HG03135 (cell line): Measurements from ENCODE around the gene PLEKHA8.
A peak's percentile ranks its signal among the peaks of the same experiment; 100 is the strongest.

ENCODE experiments used
- ATAC-seq: cut with Tn5 transposase; IDR thresholded peaks from one replicate; pipeline ENCODE4 v1.9.1; 2021; ENCODE audit warnings: mild to moderate bottlenecking, moderate library complexity; ENCODE audit not compliant: unreplicated experiment

Gene PLEKHA8

DNA sequence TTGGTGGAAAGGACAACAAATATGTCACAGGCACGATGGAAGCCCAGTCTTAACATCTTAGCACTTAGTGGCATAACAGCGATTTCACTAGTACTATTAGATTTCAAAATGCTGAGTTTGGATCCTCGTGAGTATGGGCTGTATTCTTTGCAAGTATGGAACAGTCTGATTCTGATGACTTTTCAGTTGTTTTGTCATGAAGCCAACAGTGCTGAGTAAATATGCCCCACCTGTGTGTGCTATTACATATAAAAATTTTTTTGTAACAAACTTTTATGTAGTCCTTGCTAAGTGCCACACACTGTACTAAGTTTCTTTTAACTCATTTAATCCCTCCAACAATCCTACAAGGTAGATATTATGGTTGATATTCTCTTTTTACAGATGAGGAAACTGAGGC lies 137.4 kb downstream of the PLEKHA8 start:
- ATAC-seq, result no peak

- ATAC-seq, result no peak
Measured at GRCh38 chr7:30166155-30166840, 138.1 kb downstream of the PLEKHA8 start.

- no peak for ATAC-seq
Measured at GRCh38 chr7:30166841-30167235, 138.6 kb downstream of the PLEKHA8 start.

- no peak for ATAC-seq
Measured at GRCh38 chr7:30167901-30168300, 139.7 kb downstream of the PLEKHA8 start.

DNA sequence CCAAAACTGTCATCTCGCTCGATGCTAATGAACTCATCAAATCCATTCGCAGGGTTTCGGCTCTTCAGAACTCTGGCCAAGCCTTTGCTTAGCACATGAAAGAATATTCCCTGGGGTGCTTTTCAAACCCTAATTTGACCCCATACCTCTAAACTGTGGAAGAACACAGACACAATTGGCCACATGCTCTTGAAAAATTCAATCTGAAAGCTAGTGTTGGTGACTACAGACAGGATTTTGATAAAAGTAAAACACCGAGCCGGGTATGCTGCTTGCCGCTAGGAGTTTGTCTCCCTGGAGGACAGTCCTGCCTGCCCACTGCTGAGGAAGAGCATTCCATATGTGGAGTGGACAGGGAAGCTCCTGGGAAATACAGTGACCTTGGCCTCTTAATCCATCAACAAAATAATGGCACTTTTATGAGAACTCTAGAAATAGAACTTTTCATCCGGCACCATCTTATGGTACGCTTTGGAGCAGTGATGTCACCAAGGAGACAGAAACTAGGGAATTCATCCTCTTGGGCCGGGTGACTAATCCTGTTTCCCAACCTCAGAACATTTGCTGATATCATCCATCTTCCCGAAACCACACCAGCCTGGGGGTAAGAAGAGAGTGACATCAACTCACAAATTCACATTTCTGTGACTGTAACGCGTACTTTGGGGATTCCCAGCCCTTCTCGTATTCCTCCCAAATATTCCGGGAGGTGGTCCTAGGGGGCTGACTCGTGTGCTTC lies 140.8 kb downstream of the PLEKHA8 start:
- ATAC-seq, result no peak

GRCh38 chr7:30169579-30169978 lies 141.4 kb downstream of the PLEKHA8 start:
- no peak for ATAC-seq

- no peak for ATAC-seq
Measured at GRCh38 chr7:30170476-30171205, 142.4 kb downstream of the PLEKHA8 start.

GRCh38 chr7:30171766-30172447 lies 143.7 kb downstream of the PLEKHA8 start:
- ATAC-seq, result no peak

DNA sequence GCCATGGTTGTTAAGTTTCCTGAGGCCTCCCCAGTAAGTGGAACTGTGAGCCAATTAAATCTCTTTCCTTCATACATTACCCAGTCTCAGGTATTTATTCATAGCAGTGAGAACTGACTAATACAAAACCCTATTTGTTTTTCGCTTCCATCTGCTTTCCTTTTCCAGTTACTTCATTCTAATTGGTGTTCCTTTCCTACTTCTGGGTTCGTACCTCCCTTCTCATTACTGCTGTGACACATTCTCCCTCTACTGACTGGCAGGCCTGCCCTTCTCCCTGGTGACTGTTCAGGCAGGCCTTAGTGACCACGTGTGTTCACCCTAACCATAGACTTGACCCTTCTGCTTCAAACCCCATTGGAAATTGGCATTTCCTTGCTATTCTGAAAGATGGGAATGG lies 144.2 kb downstream of the PLEKHA8 start:
- no peak for ATAC-seq

GRCh38 chr7:30173058-30173897 lies 145.1 kb downstream of the PLEKHA8 start:
- ATAC-seq, result no peak

- ATAC-seq, result no peak
Measured at GRCh38 chr7:30175180-30175579, 147.0 kb downstream of the PLEKHA8 start.

DNA sequence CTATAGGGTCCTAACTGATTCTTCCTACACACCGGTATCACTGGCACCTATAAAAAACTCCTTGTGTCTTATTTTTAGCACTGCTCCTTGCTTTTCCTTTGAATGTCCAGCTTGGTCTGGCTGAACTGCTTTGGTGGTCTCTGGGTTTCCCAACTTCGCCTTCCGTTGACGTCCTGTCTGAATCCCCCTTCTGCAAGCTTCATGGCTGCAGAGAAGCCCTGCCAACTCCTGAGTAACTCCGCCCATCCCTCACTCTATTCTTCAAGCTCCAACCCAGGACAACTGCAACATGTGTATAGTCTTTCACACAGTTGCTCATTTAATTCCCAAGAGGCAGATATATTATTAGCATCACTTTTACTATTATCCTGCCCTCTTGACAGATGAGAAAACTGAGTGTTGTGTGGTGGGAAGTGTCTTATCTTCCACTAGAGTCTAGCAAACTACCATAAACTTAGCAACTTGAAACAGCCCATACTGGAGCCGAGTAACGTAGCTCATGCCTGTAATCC lies 147.5 kb downstream of the PLEKHA8 start:
- ATAC-seq, result no peak

DNA sequence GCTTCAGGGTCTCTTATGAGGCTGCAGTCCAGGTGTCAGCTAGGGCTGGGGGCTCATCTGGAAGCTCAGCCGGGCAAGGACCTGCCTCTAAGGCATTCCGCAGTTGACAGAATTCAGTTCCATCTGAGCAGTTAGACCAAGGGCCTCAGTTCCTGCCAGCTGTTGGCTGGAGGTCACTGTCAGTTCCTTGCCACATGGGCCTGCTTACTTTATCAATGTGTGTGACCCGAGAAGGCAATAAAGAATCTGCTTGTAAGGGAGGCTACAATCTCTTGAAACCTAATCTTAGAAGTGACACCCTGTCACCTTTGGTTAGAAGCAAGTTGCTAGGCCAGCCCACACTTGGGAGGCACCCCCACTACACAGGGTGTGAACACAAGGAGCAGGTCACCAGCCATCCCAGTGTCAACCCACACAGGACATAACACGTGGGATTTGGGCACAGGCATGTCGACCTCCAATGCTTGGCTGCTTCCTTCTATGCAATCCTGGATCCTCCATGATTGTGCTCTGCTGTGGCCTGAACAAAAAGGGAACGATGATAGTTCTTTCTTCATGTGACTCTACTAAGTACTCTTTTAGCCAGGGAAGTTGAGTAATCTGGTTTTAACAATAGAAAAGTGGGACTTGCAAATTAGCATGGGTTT lies 148.4 kb downstream of the PLEKHA8 start:
- no peak for ATAC-seq

DNA sequence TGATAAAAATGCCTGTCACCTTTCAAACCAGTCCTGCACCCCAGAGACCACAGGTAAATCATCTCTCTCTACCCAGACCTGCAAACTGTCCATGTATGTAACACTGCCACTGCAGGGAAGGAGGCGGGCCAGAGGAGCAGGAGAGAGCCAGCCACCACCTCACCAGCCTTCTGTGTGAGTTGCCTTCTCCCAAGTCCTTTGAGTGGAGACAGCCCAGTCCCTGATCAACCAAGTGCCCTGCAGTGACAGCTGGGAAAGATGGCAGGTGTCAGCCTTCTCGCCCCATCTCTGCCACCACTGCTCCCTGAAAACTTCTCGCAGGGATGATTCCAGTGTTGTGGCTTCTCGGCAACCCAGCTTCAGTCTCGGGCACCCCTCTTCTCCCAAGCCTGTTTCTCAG lies 149.0 kb downstream of the PLEKHA8 start:
- no peak for ATAC-seq

DNA sequence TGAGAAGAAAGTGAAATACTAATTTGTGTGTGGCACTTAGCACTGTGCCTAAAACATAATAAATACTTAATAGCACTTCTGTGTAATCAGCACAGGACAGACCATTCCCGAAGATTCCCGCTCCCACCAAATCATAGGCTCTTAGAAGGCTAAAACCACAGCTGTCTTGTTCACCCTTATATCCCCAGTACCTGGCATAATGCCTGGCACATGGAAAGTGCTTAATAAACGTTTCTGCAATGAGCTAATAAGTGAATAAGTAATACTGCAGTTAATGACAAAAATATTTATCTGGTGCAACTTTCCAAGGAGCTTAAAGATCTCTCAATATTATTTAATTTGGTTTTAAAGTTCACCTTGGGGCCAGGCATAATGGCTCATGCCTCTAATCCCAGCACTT lies 149.8 kb downstream of the PLEKHA8 start:
- ATAC-seq, result no peak

DNA sequence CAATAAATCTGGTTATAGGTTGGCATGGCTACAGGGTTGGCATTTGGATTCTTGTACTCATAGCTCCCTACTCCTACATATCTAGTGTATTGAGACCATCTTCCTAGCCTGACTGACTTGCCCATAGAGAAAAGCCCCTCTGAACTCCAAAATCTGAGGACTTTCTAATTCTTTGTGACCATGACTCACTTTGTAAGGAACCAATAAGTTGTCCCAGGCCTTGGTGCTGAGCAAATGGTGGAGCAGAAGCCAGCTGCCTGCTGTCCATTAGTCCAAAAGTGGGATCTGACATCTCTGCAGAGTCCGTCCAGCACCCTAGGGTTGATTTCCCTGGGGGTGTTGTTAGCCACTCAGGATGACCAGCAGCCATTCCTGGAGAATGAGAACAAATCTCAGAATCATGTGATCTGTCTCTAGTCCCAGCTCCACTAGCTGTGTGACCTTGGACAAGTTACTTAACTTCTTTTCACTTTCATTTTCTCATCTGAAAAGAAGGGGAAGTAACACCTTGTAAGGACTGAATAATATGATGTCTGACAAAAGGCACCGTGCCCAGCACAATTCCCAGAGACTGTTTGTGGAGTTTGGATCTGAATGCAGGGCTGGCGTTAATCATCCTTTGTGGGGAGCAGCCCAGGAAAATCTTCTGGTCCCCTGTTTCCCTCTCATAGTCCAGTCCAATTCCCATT lies 150.7 kb downstream of the PLEKHA8 start:
- peak; percentile 85 for ATAC-seq
